H1 (cell line): ENCODE data around the gene SGMS2. TPM values are rescaled to one million over a fixed set of nuclear protein-coding genes. Genes with fewer than 3 reads are reported as not detected.

Experiments
- CTCF ChIA-PET: fragments of 300-600 bp; sonication (Branson Sonifier 250); formaldehyde crosslinking; loops from one replicate; lab custom pipeline; 2021; ENCODE audit not compliant: partially characterized antibody; lab: Charles Lee
- POLR2A ChIA-PET: fragments of 300-600 bp; sonication (Branson Sonifier 250); formaldehyde crosslinking; loops from one replicate; lab custom pipeline; 2021; ENCODE audit warnings: inconsistent platforms; ENCODE audit not compliant: partially characterized antibody; lab: Charles Lee
- DNase-seq, 2 experiments: peaks; one replicate each; pipeline versions ENCODE4 v3.0.0 to v3.0.0-alpha.2; 2010 to 2022; ENCODE audit warnings: low spot score in 2 of 2, low read depth in 1 of 2, mixed read lengths in 1 of 2
- FAIRE-seq: peaks from 2 replicates; lab custom pipeline; 2011; peaks lifted over from hg19 to GRCh38; lab: Jason Lieb, UNC
- H2AFZ ChIP-seq: 2 replicates; pipeline ENCODE4 v1.8.1; 2012; ENCODE audit warnings: low read length, inconsistent platforms
- H2AK5ac ChIP-seq: 2 replicates; pipeline ENCODE4 v1.6.1; 2013; ENCODE audit warnings: low read depth, low read length
- H2BK120ac ChIP-seq: replicated peaks from 2 replicates; pipeline ENCODE3; 2013; ENCODE audit warnings: low read depth, low read length, inconsistent platforms
- H2BK12ac ChIP-seq: 2 replicates; pipeline ENCODE4 v1.6.1; 2013; ENCODE audit warnings: low read depth, low read length
- H2BK15ac ChIP-seq: 2 replicates; pipeline ENCODE4 v1.6.1; 2013; ENCODE audit warnings: low read length
- H2BK20ac ChIP-seq: 2 replicates; pipeline ENCODE4 v1.6.1; 2013; ENCODE audit warnings: low read length
- H2BK5ac ChIP-seq: 2 replicates; pipeline ENCODE4 v1.6.1; 2013; ENCODE audit warnings: low read depth, low read length
- H3K14ac ChIP-seq: 2 replicates; pipeline ENCODE4 v1.6.1; 2013; ENCODE audit warnings: inconsistent platforms; ENCODE audit not compliant: insufficient read length
- H3K18ac ChIP-seq: 2 replicates; pipeline ENCODE4 v1.6.1; 2013; ENCODE audit warnings: low read length; ENCODE audit errors: extremely low read depth
- H3K23ac ChIP-seq: 2 replicates; pipeline ENCODE4 v1.6.1; 2013; ENCODE audit warnings: inconsistent platforms; ENCODE audit not compliant: insufficient read length
- H3K23me2 ChIP-seq: 2 replicates; pipeline ENCODE4 v1.6.1; 2013; ENCODE audit warnings: low read depth, low read length
- H3K27ac ChIP-seq: 2 replicates; pipeline ENCODE4 v1.6.1; 2011; ENCODE audit warnings: low read depth, low read length, inconsistent platforms
- H3K27me3 ChIP-seq, 4 experiments: replicated peaks in 1 of 4; 1 replicate in 1 of 4; 2 replicates in 3 of 4; pipeline versions ENCODE4 v1.6.1 to v1.8.1; 2011 to 2013; ENCODE audit warnings: low read length in 3 of 4, mild to moderate bottlenecking in 3 of 4, inconsistent platforms in 2 of 4, mixed read lengths in 2 of 4, moderate library complexity in 1 of 4; ENCODE audit not compliant: control insufficient read depth in 3 of 4, insufficient read depth in 3 of 4; ENCODE audit errors: extremely low read depth in 1 of 4
- H3K36me3 ChIP-seq, 4 experiments: 2 replicates each; pipeline versions ENCODE4 v1.6.1 to v1.8.1; 2011 to 2013; ENCODE audit warnings: mild to moderate bottlenecking in 4 of 4, low read length in 3 of 4, moderate library complexity in 2 of 4, control low read depth in 1 of 4, inconsistent platforms in 1 of 4; ENCODE audit not compliant: insufficient read depth in 4 of 4, control insufficient read depth in 2 of 4
- H3K4ac ChIP-seq: replicated peaks from 2 replicates; pipeline ENCODE3; 2013; ENCODE audit warnings: low read length, low read depth, mixed read lengths, inconsistent platforms; ENCODE audit not compliant: insufficient read length
- H3K4me1 ChIP-seq, 4 experiments: replicated peaks in 1 of 4; 1 replicate in 1 of 4; 2 replicates in 3 of 4; pipeline versions ENCODE4 v1.6.1 to v1.8.1; 2011 to 2013; ENCODE audit warnings: low read length in 3 of 4, inconsistent platforms in 2 of 4, mixed read lengths in 1 of 4; ENCODE audit not compliant: insufficient read depth in 4 of 4, control insufficient read depth in 3 of 4
- H3K4me2 ChIP-seq, 2 experiments: 2 replicates each; pipeline versions ENCODE4 v1.6.1 to v1.8.1; 2011 to 2013; ENCODE audit warnings: low read depth in 2 of 2, low read length in 2 of 2, control low read depth in 1 of 2, inconsistent platforms in 1 of 2, mild to moderate bottlenecking in 1 of 2; ENCODE audit not compliant: insufficient read depth in 1 of 2
- H3K4me3 ChIP-seq, 4 experiments: fragments of 200-600, 300-600 bp in 1 of 4; sonication (generic), shearing (Covaris generic), sonication (Bioruptor Twin) in 1 of 4; 2 replicates each; pipeline versions ENCODE4 v1.5.1 to v1.8.1; 2011 to 2016; ENCODE audit warnings: low read length in 4 of 4, low read depth in 3 of 4, control low read depth in 2 of 4, inconsistent platforms in 2 of 4, mild to moderate bottlenecking in 2 of 4, mixed read lengths in 1 of 4, moderate library complexity in 1 of 4; ENCODE audit not compliant: insufficient read depth in 2 of 4; ENCODE audit errors: extremely low read depth in 1 of 4
- H3K56ac ChIP-seq: replicated peaks from 2 replicates; pipeline ENCODE3; 2013; ENCODE audit warnings: low read depth, mild to moderate bottlenecking, mixed read lengths, low read length, inconsistent platforms; ENCODE audit not compliant: insufficient read length
- H3K79me1 ChIP-seq: 2 replicates; pipeline ENCODE4 v1.6.1; 2013; ENCODE audit warnings: low read depth, low read length, control low read depth
- H3K79me2 ChIP-seq, 2 experiments: 2 replicates each; pipeline versions ENCODE4 v1.6.1 to v1.8.1; 2012 to 2013; ENCODE audit warnings: low read length in 2 of 2, mild to moderate bottlenecking in 2 of 2, inconsistent platforms in 1 of 2; ENCODE audit not compliant: insufficient read depth in 2 of 2, control insufficient read depth in 1 of 2
- H3K9ac ChIP-seq, 4 experiments: replicated peaks in 1 of 4; 1 replicate in 1 of 4; 2 replicates in 3 of 4; pipeline versions ENCODE4 v1.6.1 to v1.8.1; 2011 to 2013; ENCODE audit warnings: low read depth in 3 of 4, low read length in 3 of 4, control low read depth in 2 of 4, mild to moderate bottlenecking in 2 of 4, moderate library complexity in 2 of 4, inconsistent platforms in 1 of 4; ENCODE audit errors: extremely low read depth in 1 of 4
- H3K9me3 ChIP-seq, 2 experiments: 2 replicates each; pipeline versions ENCODE4 v1.6.1 to v1.8.1; 2012 to 2013; ENCODE audit warnings: mild to moderate bottlenecking in 2 of 2, moderate library complexity in 2 of 2, control low read depth in 1 of 2, inconsistent platforms in 1 of 2, low read depth in 1 of 2, low read length in 1 of 2, mixed read lengths in 1 of 2; ENCODE audit not compliant: insufficient read depth in 2 of 2
- H4K20me1 ChIP-seq, 2 experiments: replicated peaks in 1 of 2; 2 replicates each; pipeline versions ENCODE3 to v1.8.1; 2011 to 2013; ENCODE audit warnings: inconsistent platforms in 2 of 2, low read length in 2 of 2, mild to moderate bottlenecking in 1 of 2; ENCODE audit not compliant: insufficient read depth in 2 of 2, control insufficient read depth in 1 of 2
- H4K5ac ChIP-seq: 2 replicates; pipeline ENCODE4 v1.6.1; 2013; ENCODE audit warnings: low read length, low read depth, mixed read lengths, inconsistent platforms; ENCODE audit not compliant: insufficient read length
- H4K8ac ChIP-seq: 2 replicates; pipeline ENCODE4 v1.8.0; 2013; ENCODE audit warnings: mild to moderate bottlenecking, moderate library complexity, low read length, inconsistent platforms; ENCODE audit not compliant: insufficient read depth; ENCODE audit errors: extremely low read depth
- H4K91ac ChIP-seq: replicated peaks from 2 replicates; pipeline ENCODE3; 2013; ENCODE audit warnings: low read length, mixed read lengths, inconsistent platforms; ENCODE audit not compliant: insufficient read length
- CHD2 ChIP-seq: IDR thresholded peaks from 2 replicates; pipeline ENCODE4 v1.6.1; 2012; ENCODE audit warnings: low read length, improper control_type of control experiment
- EP300 ChIP-seq, 2 experiments: IDR thresholded peaks; 1 replicate in 1 of 2; 2 replicates in 1 of 2; pipeline ENCODE4 v1.6.1; 2011 to 2012; ENCODE audit warnings: low read depth in 2 of 2, low read length in 2 of 2, mild to moderate bottlenecking in 2 of 2, borderline replicate concordance in 1 of 2, inconsistent platforms in 1 of 2, moderate library complexity in 1 of 2
- EZH2 ChIP-seq: fragments of 200-600 bp; sonication (generic); IDR thresholded peaks from 2 replicates; pipeline ENCODE4 v1.7.1; 2012; ENCODE audit warnings: low read depth, mild to moderate bottlenecking, moderate library complexity, low read length, inconsistent platforms; ENCODE audit not compliant: severe bottlenecking
- HDAC2 ChIP-seq, 2 experiments: fragments of 300-600 bp in 1 of 2; sonication (generic) in 1 of 2; IDR thresholded peaks; 2 replicates each; pipeline ENCODE4 v1.6.1; 2011 to 2012; ENCODE audit warnings: low read depth in 2 of 2, low read length in 2 of 2, mild to moderate bottlenecking in 2 of 2, moderate library complexity in 2 of 2, borderline replicate concordance in 1 of 2, inconsistent platforms in 1 of 2
- KDM4A ChIP-seq: IDR thresholded peaks from one replicate; pipeline ENCODE4 v1.7.1; 2012; ENCODE audit warnings: low read depth, mild to moderate bottlenecking, moderate library complexity, low read length, inconsistent platforms; ENCODE audit not compliant: severe bottlenecking
- POLR2A ChIP-seq, 2 experiments: IDR thresholded peaks; 1 replicate in 1 of 2; 2 replicates in 1 of 2; pipeline ENCODE4 v1.6.1; 2011; ENCODE audit warnings: low read depth in 2 of 2, low read length in 2 of 2, mild to moderate bottlenecking in 2 of 2; ENCODE audit errors: control extremely low read depth in 1 of 2
- RAD21 ChIP-seq, 2 experiments: IDR thresholded peaks in 1 of 2; conservative IDR thresholded peaks in 1 of 2; 2 replicates each; pipeline ENCODE4 v1.6.1; 2011; ENCODE audit warnings: low read depth in 2 of 2, low read length in 2 of 2, improper control_type of control experiment in 1 of 2, inconsistent platforms in 1 of 2, mild to moderate bottlenecking in 1 of 2, moderate library complexity in 1 of 2
- RXRA ChIP-seq: IDR thresholded peaks from 2 replicates; pipeline ENCODE4 v1.6.1; 2011; ENCODE audit warnings: low read depth, mild to moderate bottlenecking, low read length, moderate library complexity; ENCODE audit not compliant: insufficient read depth
- SP1 ChIP-seq: IDR thresholded peaks from 2 replicates; pipeline ENCODE4 v1.6.1; 2011; ENCODE audit warnings: low read depth, low read length
- SRF ChIP-seq: IDR thresholded peaks from 2 replicates; pipeline ENCODE4 v1.6.1; 2011; ENCODE audit warnings: mild to moderate bottlenecking, low read depth, low read length, moderate library complexity
- SUZ12 ChIP-seq: fragments of 200-600 bp; sonication (generic); IDR thresholded peaks from 2 replicates; pipeline ENCODE4 v1.6.1; 2012; ENCODE audit warnings: mild to moderate bottlenecking, inconsistent platforms, low read length, moderate library complexity, mixed read lengths
- ZNF274 ChIP-seq: IDR thresholded peaks from 2 replicates; pipeline ENCODE4 v1.7.0; 2012; ENCODE audit warnings: low read length, borderline replicate concordance; ENCODE audit errors: extremely low read depth
- WGBS, 2 experiments: shearing (Covaris generic) in 1 of 2; methylation state at CpG; one replicate each; pipeline versions ENCODE4 v1.1.6 to v1.1.7; 2013 to 2015; ENCODE audit warnings: low lambda C conversion rate in 2 of 2, mixed read lengths in 2 of 2, inconsistent platforms in 1 of 2, low coverage in 1 of 2, missing lambda C conversion rate in 1 of 2; ENCODE audit not compliant: insufficient replicate concordance in 2 of 2, insufficient coverage in 1 of 2, insufficient read length in 1 of 2; ENCODE audit errors: extremely low coverage in 1 of 2, missing lambda C conversion rate in 1 of 2; 5-methylcytosine and 5-hydroxymethylcytosine counted together
- polyA plus RNA-seq, 7 experiments: library from polyadenylated mRNA; depleted of rRNA in 3 of 7; stranded (reverse) in 5 of 7; unstranded in 2 of 7; fragments of >200 nt in 5 of 7; fragments of 200-250 nt in 2 of 7; gene quantifications; 1 replicate in 5 of 7; 2 replicates in 1 of 7; 4 replicates in 1 of 7; pipeline versions ENCODE4 v1.2.1 to v1.2.3, GENCODE V29; 2011 to 2013; ENCODE audit warnings: missing spikeins in 2 of 7, mixed read lengths in 2 of 7
- total RNA-seq: library from RNA; stranded (reverse); fragmentation: NEBNext Ultra II Directional; extraction: Animal tissue kit (Norgen Biotek cat#: 25700); gene quantifications from 2 replicates; pipeline ENCODE4 v1.2.1, GENCODE V29; 2021

The SGMS2 gene
- total and polyA plus RNA-seq, 2 of the 8 experiments (the other 6 are each of a cell fraction or from before 2014, with no cell fraction given): 0.04 to 1.3 TPM

DNA sequence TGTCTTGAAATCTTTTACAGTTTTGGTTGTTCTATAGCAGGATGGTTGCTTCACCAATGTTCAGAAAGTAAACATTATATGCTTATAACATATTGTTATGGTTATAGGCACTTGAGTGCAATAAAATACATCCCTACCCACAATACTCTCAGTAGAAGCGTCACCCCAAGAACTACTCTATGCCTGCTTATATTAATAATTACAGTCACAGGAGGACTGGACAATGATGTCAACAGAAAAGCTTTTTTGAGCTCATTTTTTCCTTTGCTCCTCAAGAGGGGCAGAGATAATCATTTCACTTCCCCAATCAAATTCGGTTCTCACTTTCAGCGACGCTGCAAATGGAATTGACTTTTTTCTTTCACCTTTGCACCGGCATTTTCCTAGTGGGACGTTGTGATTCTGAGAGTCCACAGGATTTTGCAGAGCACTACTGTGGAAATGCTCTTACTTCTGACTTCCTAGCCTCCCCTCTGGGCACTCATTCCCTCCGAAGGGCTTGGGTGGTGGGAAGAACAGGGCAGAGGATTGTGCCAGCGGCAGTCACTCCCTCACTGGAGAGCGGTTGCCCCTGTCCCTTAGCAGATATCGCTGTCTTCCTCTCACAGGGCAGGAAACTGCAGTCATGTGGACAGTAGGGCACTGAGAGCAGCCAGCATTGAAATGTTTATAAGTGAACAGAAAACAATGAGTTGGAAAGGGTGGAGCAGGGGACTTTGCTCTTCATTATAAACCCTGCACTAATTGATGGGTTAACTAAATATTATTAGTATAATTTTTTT is 24.9 kb upstream of the SGMS2 start:
- H2BK12ac ChIP-seq: no peak overlapping the region
- H2AFZ ChIP-seq: 0 out of 2 replicates have a peak overlapping the region, but pooled peaks have one; percentile 89
- no peaks in the 10 kb centered on the region for H3K23me2 ChIP-seq
- H4K20me1 ChIP-seq: no peaks in the 10 kb centered on the region
- no peak overlapping the region for H2BK120ac ChIP-seq
- 89% methylated on average over 10 of the region's 10 CpGs; no CpG with 5 or more reads in 1 of the 2 experiments for WGBS, 2 experiments
- no peak overlapping the region for H4K8ac ChIP-seq
- no peak overlapping the region for H2AK5ac ChIP-seq
- H3K14ac ChIP-seq: no peak overlapping the region
- H3K18ac ChIP-seq: no peak overlapping the region
- H2BK15ac ChIP-seq: no peak overlapping the region
- H3K4me1 ChIP-seq: peaks cover 0 to 2% (median 0%) of the 10 kb centered on the region in 4 experiments; a peak in 1 of 7 replicates
- H4K91ac ChIP-seq: no peak overlapping the region
- H3K56ac ChIP-seq: no peak overlapping the region
- DNase-seq: no peak
- ChIA-PET CTCF (no interaction called here), POLR2A (no interaction called here)
- no peaks in the 10 kb centered on the region for H3K9me3 ChIP-seq
- H3K23ac ChIP-seq: no peak overlapping the region
- no peak overlapping the region for H3K27ac ChIP-seq
- H3K4me2 ChIP-seq: no peak overlapping the region
- no peak for FAIRE-seq
- H3K36me3 ChIP-seq: no peaks in the 10 kb centered on the region
- no peak overlapping the region; a peak in 1 of 7 replicates for H3K9ac ChIP-seq
- H3K79me2 ChIP-seq: no peaks in the 10 kb centered on the region
- no peak overlapping the region for H2BK5ac ChIP-seq
- H3K79me1 ChIP-seq: no peaks in the 10 kb centered on the region
- no peaks in the 10 kb centered on the region for H3K27me3 ChIP-seq
- no peak overlapping the region for H2BK20ac ChIP-seq
- H3K4me3 ChIP-seq: no peak overlapping the region
- H3K4ac ChIP-seq: no peak overlapping the region
- no peak overlapping the region for H4K5ac ChIP-seq
- TF ChIP-seq POLR2A (IDR thresholded peaks at IDR 0.05; ENCODE audit: control extremely low read depth in 1 of 2, low read depth in 2 of 2, low read length in 2 of 2) (no peak), CHD2 (no peak), EZH2 (no peak), RXRA (no peak), ZNF274 (no peak), EP300 (IDR thresholded peaks at IDR 0.05; ENCODE audit: borderline replicate concordance in 1 of 2, low read depth in 2 of 2, low read length in 2 of 2) (no peak), SRF (no peak), RAD21 (IDR thresholded peaks at IDR 0.05 in 1 of 2, conservative IDR thresholded peaks at IDR 0.05 in 1 of 2; ENCODE audit: low read depth in 2 of 2, low read length in 2 of 2) (no peak), KDM4A (no peak), SUZ12 (no peak), HDAC2 (IDR thresholded peaks at IDR 0.05; ENCODE audit: borderline replicate concordance in 1 of 2, low read depth in 2 of 2, low read length in 2 of 2) (no peak), SP1 (no peak)
